Suprapubic skin (tissue), 4 donors: Measurements from ENCODE around the gene TXNRD3.

ENCODE experiments used
- POLR2A ChIP-seq, 2 donors: fragments of 450-650 bp; IDR thresholded peaks; one replicate each; pipeline ENCODE4 v1.6.1; 2017; ENCODE audit warnings: antibody characterized with exemption in 2 of 2, mild to moderate bottlenecking in 2 of 2, moderate library complexity in 2 of 2
- POLR2AphosphoS5 ChIP-seq, 3 donors: sonication (generic); formaldehyde crosslinking; IDR thresholded peaks; one replicate each; pipeline ENCODE4 v1.6.1; 2017; ENCODE audit warnings: antibody characterized with exemption in 3 of 3

DNA sequence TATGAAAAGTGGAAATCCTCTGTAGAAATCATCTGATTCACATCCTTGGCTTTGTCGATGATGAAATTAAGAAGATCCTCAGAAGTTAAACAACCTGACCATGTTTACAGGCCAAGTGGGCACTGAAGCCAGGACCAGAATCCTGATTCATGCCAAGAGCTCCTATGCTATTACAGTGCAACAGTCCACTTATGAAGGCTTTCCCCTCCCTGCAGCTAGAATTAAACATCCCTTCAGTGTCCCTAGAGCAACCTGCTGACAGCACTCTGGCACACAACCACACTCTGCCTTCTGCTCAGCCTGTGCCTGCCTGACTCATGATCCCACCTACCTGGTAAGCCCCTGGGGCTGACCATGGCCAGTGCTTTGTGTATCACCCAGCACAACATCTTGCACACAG is 33.8 kb downstream of the TXNRD3 start:
- TF ChIP-seq POLR2A (IDR thresholded peaks at IDR 0.05) (no peak), POLR2AphosphoS5 (IDR thresholded peaks at IDR 0.05) (no peak)
